HCT116 (cell line): ENCODE data around the gene THSD7B. TPM values are rescaled to one million over a fixed set of nuclear protein-coding genes. Genes with fewer than 3 reads are reported as not detected.
"Not testable (repeated sequence)": the region's sequence is repeated elsewhere in the genome, so short reads cannot be mapped to it uniquely, and the experiment has no call there.

ENCODE experiments used
- ATAC-seq: fragments of 200-7000 bp; cut with Tn5 transposase; 2 replicates; pipeline ENCODE4 v1.9.1; 2020; ENCODE audit warnings: mild to moderate bottlenecking, moderate library complexity
- BruUV-seq: library from RNA; stranded (reverse); fragments of 400-500 nt; replicated peaks from 2 replicates; lab custom pipeline; 2021; lab: Mats Ljungman, UMichigan
- CTCF ChIA-PET: fragments of 300-600 bp; sonication (Branson Sonifier 250); formaldehyde crosslinking; loops from one replicate; lab custom pipeline; 2021; ENCODE audit warnings: antibody characterized with exemption; lab: Charles Lee
- POLR2A ChIA-PET: fragments of 300-600, 350-600 bp; sonication (Branson Sonifier 250); formaldehyde crosslinking; loops from one replicate; lab custom pipeline; 2021; ENCODE audit warnings: antibody characterized with exemption; lab: Charles Lee
- RAD21 ChIA-PET, 2 experiments: fragments of 300-600 bp; sonication (Branson Sonifier 250); formaldehyde crosslinking; loops; one replicate each; lab custom pipeline; 2023; ENCODE audit warnings: low total read pairs in 2 of 2; ENCODE audit not compliant: uncharacterized antibody in 2 of 2, unreplicated experiment in 2 of 2, low non-redundant PET in 1 of 2; lab: Charles Lee
- DNase-seq: peaks from one replicate; pipeline ENCODE4 v3.0.0-alpha.2; 2010; ENCODE audit warnings: low read depth, low spot score
- H2AFZ ChIP-seq: fragments of 200-600 bp; shearing (Covaris generic), sonication (generic); 2 replicates; pipeline ENCODE4 v1.6.1; 2017; ENCODE audit warnings: low read depth, mixed run types, mixed read lengths, antibody characterized with exemption, low read length; ENCODE audit not compliant: poor library complexity, severe bottlenecking
- H3K27ac ChIP-seq: 2 replicates; pipeline ENCODE4 v1.5.1; 2012; ENCODE audit warnings: low read depth, low read length
- H3K27me3 ChIP-seq: fragments of 200-600 bp; sonication (generic); 2 replicates; pipeline ENCODE4 v1.6.1; 2016; ENCODE audit warnings: mixed run types, low read length, mixed read lengths; ENCODE audit not compliant: insufficient read depth
- H3K36me3 ChIP-seq, 2 experiments: fragments of 200-500 bp in 1 of 2; fragments of 200-600 bp in 1 of 2; sonication (Bioruptor generic) in 1 of 2; sonication (generic) in 1 of 2; 2 replicates each; pipeline versions ENCODE4 v1.5.1 to v1.6.1; 2014 to 2016; ENCODE audit warnings: low read length in 2 of 2, inconsistent platforms in 1 of 2, mixed read lengths in 1 of 2, mixed run types in 1 of 2; ENCODE audit not compliant: insufficient read depth in 2 of 2, control insufficient read depth in 1 of 2
- H3K4me1 ChIP-seq, 2 experiments: fragments of 200-600 bp in 1 of 2; sonication (generic) in 1 of 2; 2 replicates each; pipeline versions ENCODE4 v1.5.1 to v1.6.1; 2012 to 2017; ENCODE audit warnings: low read length in 2 of 2, inconsistent platforms in 1 of 2, mild to moderate bottlenecking in 1 of 2, mixed read lengths in 1 of 2, mixed run types in 1 of 2, moderate library complexity in 1 of 2; ENCODE audit not compliant: insufficient read depth in 2 of 2, control insufficient read depth in 1 of 2
- H3K4me2 ChIP-seq: fragments of 200-600 bp; sonication (generic); 2 replicates; pipeline ENCODE4 v1.6.1; 2017; ENCODE audit warnings: mixed run types, low read length, mixed read lengths
- H3K4me3 ChIP-seq, 2 experiments: fragments of 200-600 bp in 1 of 2; sonication (generic) in 1 of 2; replicated peaks in 1 of 2; 2 replicates each; pipeline ENCODE4 v1.5.1; 2011 to 2016; ENCODE audit warnings: low read length in 2 of 2, control low read depth in 1 of 2, low read depth in 1 of 2, mild to moderate bottlenecking in 1 of 2, mixed read lengths in 1 of 2, mixed run types in 1 of 2
- H3K79me2 ChIP-seq: fragments of 200-600 bp; sonication (generic); 2 replicates; pipeline ENCODE4 v1.6.1; 2017; ENCODE audit warnings: mild to moderate bottlenecking, mixed run types, low read length, moderate library complexity, mixed read lengths; ENCODE audit not compliant: insufficient read depth
- H3K9ac ChIP-seq: fragments of 200-600 bp; sonication (generic); 2 replicates; pipeline ENCODE4 v1.6.1; 2016; ENCODE audit warnings: low read length, mixed read lengths
- H3K9me2 ChIP-seq: fragments of 200-600 bp; sonication (generic), shearing (Covaris generic); 2 replicates; pipeline ENCODE4 v1.6.1; 2017; ENCODE audit warnings: mixed run types, mild to moderate bottlenecking, moderate library complexity; ENCODE audit not compliant: insufficient read depth
- H3K9me3 ChIP-seq, 2 experiments: fragments of 200-500 bp in 1 of 2; fragments of 200-600 bp in 1 of 2; sonication (Bioruptor generic) in 1 of 2; sonication (generic) in 1 of 2; 2 replicates each; pipeline ENCODE4 v1.6.1; 2014 to 2017; ENCODE audit warnings: low read length in 2 of 2, mixed read lengths in 2 of 2, inconsistent platforms in 1 of 2, low read depth in 1 of 2, mild to moderate bottlenecking in 1 of 2, mixed run types in 1 of 2, moderate library complexity in 1 of 2; ENCODE audit not compliant: control insufficient read depth in 1 of 2, insufficient read depth in 1 of 2
- H4K20me1 ChIP-seq: fragments of 200-600 bp; sonication (generic), shearing (Covaris generic); 2 replicates; pipeline ENCODE4 v1.6.1; 2017; ENCODE audit warnings: mixed run types, mild to moderate bottlenecking, moderate library complexity; ENCODE audit not compliant: insufficient read depth
- ELF1 ChIP-seq: IDR thresholded peaks from 2 replicates; pipeline ENCODE4 v1.6.1; 2012; ENCODE audit warnings: low read depth, borderline replicate concordance
- POLR2AphosphoS5 ChIP-seq: IDR thresholded peaks from 2 replicates; pipeline ENCODE4 v1.6.1; 2011; ENCODE audit warnings: mild to moderate bottlenecking, low read depth, low read length, moderate library complexity
- ZFX ChIP-seq: fragments of 450-650 bp; IDR thresholded peaks from 2 replicates; pipeline ENCODE4 v1.6.1; 2017
- intact Hi-C: fragments of 100-400 bp; cut with micrococcal nuclease; formaldehyde crosslinking; loops from 2 replicates; pipeline ENCODE4 v1.10.0; 2022
- total RNA-seq: library from RNA; stranded (reverse); gene quantifications from one replicate; pipeline ENCODE4 v1.2.1, GENCODE V29; 2021; ENCODE audit not compliant: unreplicated experiment

Gene THSD7B
- total RNA-seq, 1 experiment from 2014 or later, result not detected

GRCh38 chr2:137331562-137331961 lies 566.2 kb downstream of the THSD7B start:
- DNase-seq, POLR2A ChIA-PET, H2AFZ ChIP-seq, CTCF ChIA-PET, H3K9ac ChIP-seq, H3K36me3 ChIP-seq, H3K9me2 ChIP-seq, H3K4me3 ChIP-seq, RAD21 ChIA-PET, intact Hi-C loops, BruUV-seq, H4K20me1 ChIP-seq, H3K27ac ChIP-seq, H3K4me2 ChIP-seq, H3K27me3 ChIP-seq, H3K9me3 ChIP-seq, H3K79me2 ChIP-seq, ATAC-seq, H3K4me1 ChIP-seq: not testable (repeated sequence)

DNA sequence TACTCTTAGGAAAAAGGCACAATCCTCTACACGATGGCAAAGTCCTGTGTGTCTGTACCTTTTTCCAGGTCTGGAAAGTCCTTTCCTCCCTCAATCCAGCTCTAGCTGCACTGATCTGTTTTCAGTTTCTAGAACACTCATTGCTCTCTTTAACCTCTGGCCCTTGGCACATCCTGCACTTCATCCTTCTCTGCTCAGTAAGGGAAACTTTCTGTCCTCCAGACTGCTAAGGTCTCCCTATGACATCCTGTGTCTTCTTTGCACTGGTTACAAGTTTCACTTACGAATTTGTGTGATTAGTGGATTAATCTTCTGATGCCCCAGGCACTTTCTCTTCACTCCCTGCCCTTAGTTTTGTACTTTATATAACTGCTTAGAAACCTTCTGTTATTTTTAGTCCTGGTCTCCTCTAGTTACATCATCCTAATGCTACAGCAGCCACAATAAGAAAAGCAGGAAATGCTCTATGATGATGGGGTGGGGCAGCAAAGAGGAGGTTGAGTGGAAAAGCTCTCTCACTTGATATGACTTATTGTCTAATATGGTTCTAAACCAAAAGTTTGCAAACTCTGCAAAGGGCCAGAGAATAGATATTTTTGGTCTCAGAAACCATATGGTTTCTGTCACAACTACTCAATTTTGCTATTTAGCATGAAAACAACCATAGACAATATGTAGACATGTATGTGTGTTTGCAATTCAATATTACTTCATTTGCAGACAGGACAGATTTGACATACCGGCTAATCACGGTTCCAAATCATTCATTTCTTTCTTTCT lies 568.2 kb downstream of the THSD7B start:
- H3K4me1 ChIP-seq, result no peaks in the 10 kb centered on the region
- H3K27ac ChIP-seq, result no peak overlapping the region
- H3K27me3 ChIP-seq, result no peaks in the 10 kb centered on the region
- no TSS peak for BruUV-seq
- no peaks in the 10 kb centered on the region for H3K9me2 ChIP-seq
- no peak overlapping the region for H3K9ac ChIP-seq
- no peak overlapping the region for H2AFZ ChIP-seq
- POLR2A ChIA-PET, result no interaction called here
- RAD21 ChIA-PET, result no interaction called here
- no peak overlapping the region for H3K4me2 ChIP-seq
- no peak overlapping the region for H3K4me3 ChIP-seq
- peaks cover 0 to 7% of the 10 kb centered on the region in 2 experiments; a peak in 1 of 4 replicates for H3K9me3 ChIP-seq
- CTCF ChIA-PET, result no interaction called here
- H3K36me3 ChIP-seq, result no peaks in the 10 kb centered on the region
- no peaks in the 10 kb centered on the region for H3K79me2 ChIP-seq
- H4K20me1 ChIP-seq, result no peaks in the 10 kb centered on the region
- no peak for ATAC-seq
- no peak for DNase-seq
- intact Hi-C loops, result no loop called here
- TF ChIP-seq POLR2AphosphoS5, result no peak
- no peak for TF ChIP-seq ELF1
- TF ChIP-seq ZFX, result no peak
